ENCODE measurements around the gene LOXL1. TPM values are rescaled to one million over a fixed set of nuclear protein-coding genes. Genes with fewer than 3 reads are reported as not detected.

The LOXL1 gene
- polyA plus RNA-seq, 1 of the 3 experiments (the other 2 are of a cell fraction) = 50.3 TPM

DNA sequence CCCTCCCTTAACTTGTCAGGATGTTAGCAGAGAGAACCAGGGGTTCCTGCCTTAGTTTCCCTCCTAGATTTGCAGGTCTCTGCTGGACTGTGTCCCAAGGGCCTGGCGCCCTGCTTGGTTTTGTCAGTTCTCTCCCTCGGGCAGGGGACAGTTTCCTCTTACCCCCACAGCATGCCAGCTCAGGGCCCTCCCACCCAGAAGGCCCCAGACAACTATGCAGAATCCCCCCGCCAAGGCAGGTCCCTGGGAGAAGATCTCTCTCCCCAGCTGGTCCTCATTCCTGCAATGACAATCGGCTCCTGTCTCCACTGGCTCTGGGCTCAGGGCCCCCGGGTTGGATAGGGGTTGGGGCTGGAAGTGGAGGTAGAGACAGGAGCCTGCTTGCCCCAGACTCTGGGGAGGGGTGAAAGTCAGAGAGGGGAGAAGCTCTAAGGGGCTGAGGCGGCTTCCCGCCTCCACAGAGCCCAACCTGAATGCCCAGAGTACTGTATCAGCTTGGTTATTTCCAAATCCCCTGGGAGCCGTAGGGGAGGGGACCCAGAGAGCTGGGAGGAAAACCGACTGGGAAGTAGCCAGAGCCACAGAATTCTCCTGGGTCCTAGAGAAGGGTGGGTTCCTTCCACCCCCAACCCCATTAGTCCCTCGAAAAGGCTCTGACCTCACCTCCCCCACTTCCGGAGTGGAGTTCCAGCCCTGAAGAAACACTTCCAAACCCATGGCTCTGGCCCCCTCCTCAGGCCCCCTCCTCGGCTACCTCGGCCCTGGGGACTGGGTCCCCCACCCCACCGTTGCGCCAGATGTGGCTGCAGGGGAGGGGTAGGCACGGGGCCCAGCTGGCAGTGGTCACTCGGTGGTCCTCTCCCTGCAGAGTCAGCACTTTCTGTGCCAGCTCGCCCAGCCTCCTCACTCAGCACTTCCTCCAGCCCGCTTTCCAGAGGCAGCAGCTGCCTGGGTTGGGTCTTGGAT, 3.8 kb upstream of the LOXL1 start:
- DNase-seq = no peak
- peak overlapping the region; percentile 40 to 93 for H3K27ac ChIP-seq (ENCODE audit: low read depth in 2 of 2, low read length in 1 of 2)
- H3K9ac ChIP-seq = peak overlapping the region; percentile 73
- peaks cover 0 to 2% of the 10 kb centered on the region in 2 experiments for H3K36me3 ChIP-seq (replicated peaks in 1 of 2; ENCODE audit: control insufficient read depth in 1 of 2, insufficient read depth in 2 of 2, low read length in 1 of 2)
- peaks cover 66% of the 10 kb centered on the region for H3K79me2 ChIP-seq (ENCODE audit: insufficient read depth)
- peak overlapping the region; percentile 82 for H3K4me2 ChIP-seq
- no peaks in the 10 kb centered on the region for H3K9me2 ChIP-seq
- H2AFZ ChIP-seq (ENCODE audit: low read depth) = peak overlapping the region; percentile 4; the same call in 1 of the 2 replicates
- H3K4me1 ChIP-seq (ENCODE audit: control insufficient read depth in 1 of 2, insufficient read depth in 2 of 2, low read depth in 1 of 2, low read length in 1 of 2) = peaks cover 31 to 50% of the 10 kb centered on the region in 2 experiments; a peak in 3 of 4 replicates
- H4K20me1 ChIP-seq (ENCODE audit: insufficient read depth) = no peaks in the 10 kb centered on the region
- 62% methylated on average over 11 of the region's 19 CpGs for WGBS (ENCODE audit: low lambda C conversion rate)
- H3K4me3 ChIP-seq (ENCODE audit: low read depth in 2 of 2, low read length in 1 of 2) = no peak overlapping the region
- peaks cover 37% of the 10 kb centered on the region for H3F3A ChIP-seq (replicated peaks; ENCODE audit: insufficient read depth)
- H3K9me3 ChIP-seq = no peaks in the 10 kb centered on the region
- ChIA-PET POLR2A (no interaction called here), CTCF (interaction anchor here (0.8 to 5.9 kb wide), 6 partner anchors 13 to 362 kb away, joined by 3 to 51 read pairs (median 4); no protein-coding TSS in a partner anchor)
- no peaks in the 10 kb centered on the region for H3K27me3 ChIP-seq (ENCODE audit: insufficient read depth)
- peak; percentile 4; the same call in 1 of the 2 replicates for TF ChIP-seq TCF12 (IDR thresholded peaks at IDR 0.05)
- TF ChIP-seq ELF1 (IDR thresholded peaks at IDR 0.05) = no peak
- no peak for TF ChIP-seq FOXM1 (IDR thresholded peaks at IDR 0.05; ENCODE audit: low read depth)
- no peak for TF ChIP-seq EP300 (IDR thresholded peaks at IDR 0.05; ENCODE audit: borderline replicate concordance in 1 of 2, low read depth in 1 of 2, low read length in 1 of 2)
- TF ChIP-seq GATA2 (CRISPR knock-in tag; IDR thresholded peaks at IDR 0.05) = no peak

DNA sequence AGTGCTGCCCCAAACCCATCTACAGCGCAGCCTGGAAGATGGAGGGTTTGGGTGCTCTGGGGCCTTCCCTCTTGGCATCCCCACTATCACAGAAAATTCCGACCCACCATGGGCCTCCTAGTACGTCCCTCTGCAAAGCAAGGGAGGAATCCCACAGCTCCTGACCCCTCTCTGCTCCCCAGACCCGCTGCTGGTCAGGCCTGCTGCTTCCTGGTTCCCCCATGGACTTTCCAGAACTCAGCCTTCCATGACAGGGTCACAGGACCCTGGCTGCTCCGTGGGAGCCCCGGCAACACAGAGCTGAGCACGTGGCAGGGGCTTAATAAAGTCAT, 3.1 kb upstream of the LOXL1 start:
- ChIA-PET POLR2A (interaction anchor here (1.0 kb wide), 1 partner anchor 10 kb away, joined by 3 read pairs; no protein-coding TSS in a partner anchor), CTCF (interaction anchor here (0.8 to 5.9 kb wide), 7 partner anchors 13 to 362 kb away, joined by 3 to 51 read pairs (median 4); no protein-coding TSS in a partner anchor)
- Histone ChIP-seq H3K36me3 (replicated peaks in 1 of 2; ENCODE audit: control insufficient read depth in 1 of 2, insufficient read depth in 2 of 2, low read length in 1 of 2) (no peaks in the 10 kb centered on the region), H3F3A (replicated peaks; ENCODE audit: insufficient read depth) (peaks cover 37% of the 10 kb centered on the region), H4K20me1 (ENCODE audit: insufficient read depth) (no peaks in the 10 kb centered on the region), H3K79me2 (ENCODE audit: insufficient read depth) (peaks cover 71% of the 10 kb centered on the region), H3K4me1 (ENCODE audit: control insufficient read depth in 1 of 2, insufficient read depth in 2 of 2, low read depth in 1 of 2, low read length in 1 of 2) (peaks cover 32 to 50% of the 10 kb centered on the region in 2 experiments; a peak in 3 of 4 replicates), H3K4me2 (peak overlapping the region; percentile 82), H2AFZ (ENCODE audit: low read depth) (no peak overlapping the region), H3K4me3 (ENCODE audit: low read depth in 2 of 2, low read length in 1 of 2) (no peak overlapping the region), H3K27ac (ENCODE audit: low read depth in 2 of 2, low read length in 1 of 2) (peak overlapping the region; percentile 40 to 93), H3K9ac (peak overlapping the region; percentile 73; the same call in 1 of the 2 replicates), H3K9me2 (no peaks in the 10 kb centered on the region), H3K27me3 (ENCODE audit: insufficient read depth) (no peaks in the 10 kb centered on the region), H3K9me3 (no peaks in the 10 kb centered on the region)
- TF ChIP-seq TCF12 (IDR thresholded peaks at IDR 0.05) (no peak), RXRA (IDR thresholded peaks at IDR 0.05; ENCODE audit: borderline replicate concordance, low read depth) (no peak), POLR2AphosphoS5 (IDR thresholded peaks at IDR 0.05; ENCODE audit: low read depth, low read length) (no peak), TAF1 (IDR thresholded peaks at IDR 0.05; ENCODE audit: borderline replicate concordance, low read depth, low read length) (no peak), TEAD4 (IDR thresholded peaks at IDR 0.05; ENCODE audit: borderline replicate concordance, insufficient read depth) (no peak), MXI1 (IDR thresholded peaks at IDR 0.05; ENCODE audit: low read depth, low read length) (no peak), SIN3A (IDR thresholded peaks at IDR 0.05; ENCODE audit: borderline replicate concordance, low read depth, low read length) (no peak), RAD21 (IDR thresholded peaks at IDR 0.05; ENCODE audit: low read length) (no peak), RCOR1 (IDR thresholded peaks at IDR 0.05; ENCODE audit: low read length) (no peak), ELF1 (IDR thresholded peaks at IDR 0.05) (no peak), YY1 (IDR thresholded peaks at IDR 0.05; ENCODE audit: low read depth) (no peak), EP300 (IDR thresholded peaks at IDR 0.05; ENCODE audit: borderline replicate concordance in 1 of 2, low read depth in 1 of 2, low read length in 1 of 2) (no peak)
- TF ChIP-seq, protein P1, sequence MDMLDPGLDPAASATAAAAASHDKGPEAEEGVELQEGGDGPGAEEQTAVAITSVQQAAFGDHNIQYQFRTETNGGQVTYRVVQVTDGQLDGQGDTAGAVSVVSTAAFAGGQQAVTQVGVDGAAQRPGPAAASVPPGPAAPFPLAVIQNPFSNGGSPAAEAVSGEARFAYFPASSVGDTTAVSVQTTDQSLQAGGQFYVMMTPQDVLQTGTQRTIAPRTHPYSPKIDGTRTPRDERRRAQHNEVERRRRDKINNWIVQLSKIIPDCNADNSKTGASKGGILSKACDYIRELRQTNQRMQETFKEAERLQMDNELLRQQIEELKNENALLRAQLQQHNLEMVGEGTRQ (IDR thresholded peaks at IDR 0.05; ENCODE audit: borderline replicate concordance, low read depth, low read length) = no peak
- TF ChIP-seq, protein P2, sequence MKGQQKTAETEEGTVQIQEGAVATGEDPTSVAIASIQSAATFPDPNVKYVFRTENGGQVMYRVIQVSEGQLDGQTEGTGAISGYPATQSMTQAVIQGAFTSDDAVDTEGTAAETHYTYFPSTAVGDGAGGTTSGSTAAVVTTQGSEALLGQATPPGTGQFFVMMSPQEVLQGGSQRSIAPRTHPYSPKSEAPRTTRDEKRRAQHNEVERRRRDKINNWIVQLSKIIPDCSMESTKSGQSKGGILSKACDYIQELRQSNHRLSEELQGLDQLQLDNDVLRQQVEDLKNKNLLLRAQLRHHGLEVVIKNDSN (IDR thresholded peaks at IDR 0.05; ENCODE audit: borderline replicate concordance, low read depth) = no peak
- TF ChIP-seq, protein P3, sequence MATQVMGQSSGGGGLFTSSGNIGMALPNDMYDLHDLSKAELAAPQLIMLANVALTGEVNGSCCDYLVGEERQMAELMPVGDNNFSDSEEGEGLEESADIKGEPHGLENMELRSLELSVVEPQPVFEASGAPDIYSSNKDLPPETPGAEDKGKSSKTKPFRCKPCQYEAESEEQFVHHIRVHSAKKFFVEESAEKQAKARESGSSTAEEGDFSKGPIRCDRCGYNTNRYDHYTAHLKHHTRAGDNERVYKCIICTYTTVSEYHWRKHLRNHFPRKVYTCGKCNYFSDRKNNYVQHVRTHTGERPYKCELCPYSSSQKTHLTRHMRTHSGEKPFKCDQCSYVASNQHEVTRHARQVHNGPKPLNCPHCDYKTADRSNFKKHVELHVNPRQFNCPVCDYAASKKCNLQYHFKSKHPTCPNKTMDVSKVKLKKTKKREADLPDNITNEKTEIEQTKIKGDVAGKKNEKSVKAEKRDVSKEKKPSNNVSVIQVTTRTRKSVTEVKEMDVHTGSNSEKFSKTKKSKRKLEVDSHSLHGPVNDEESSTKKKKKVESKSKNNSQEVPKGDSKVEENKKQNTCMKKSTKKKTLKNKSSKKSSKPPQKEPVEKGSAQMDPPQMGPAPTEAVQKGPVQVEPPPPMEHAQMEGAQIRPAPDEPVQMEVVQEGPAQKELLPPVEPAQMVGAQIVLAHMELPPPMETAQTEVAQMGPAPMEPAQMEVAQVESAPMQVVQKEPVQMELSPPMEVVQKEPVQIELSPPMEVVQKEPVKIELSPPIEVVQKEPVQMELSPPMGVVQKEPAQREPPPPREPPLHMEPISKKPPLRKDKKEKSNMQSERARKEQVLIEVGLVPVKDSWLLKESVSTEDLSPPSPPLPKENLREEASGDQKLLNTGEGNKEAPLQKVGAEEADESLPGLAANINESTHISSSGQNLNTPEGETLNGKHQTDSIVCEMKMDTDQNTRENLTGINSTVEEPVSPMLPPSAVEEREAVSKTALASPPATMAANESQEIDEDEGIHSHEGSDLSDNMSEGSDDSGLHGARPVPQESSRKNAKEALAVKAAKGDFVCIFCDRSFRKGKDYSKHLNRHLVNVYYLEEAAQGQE (IDR thresholded peaks at IDR 0.05; ENCODE audit: low read depth, low read length) = no peak
- no peak for DNase-seq
- WGBS (ENCODE audit: low lambda C conversion rate) = no CpG with 5 or more reads among the region's 7 CpGs
